ENCODE results near the gene SNRK.
"Not testable (repeated sequence)": the region's sequence is repeated elsewhere in the genome, so short reads cannot be mapped to it uniquely, and the experiment has no call there.

Gene SNRK

DNA sequence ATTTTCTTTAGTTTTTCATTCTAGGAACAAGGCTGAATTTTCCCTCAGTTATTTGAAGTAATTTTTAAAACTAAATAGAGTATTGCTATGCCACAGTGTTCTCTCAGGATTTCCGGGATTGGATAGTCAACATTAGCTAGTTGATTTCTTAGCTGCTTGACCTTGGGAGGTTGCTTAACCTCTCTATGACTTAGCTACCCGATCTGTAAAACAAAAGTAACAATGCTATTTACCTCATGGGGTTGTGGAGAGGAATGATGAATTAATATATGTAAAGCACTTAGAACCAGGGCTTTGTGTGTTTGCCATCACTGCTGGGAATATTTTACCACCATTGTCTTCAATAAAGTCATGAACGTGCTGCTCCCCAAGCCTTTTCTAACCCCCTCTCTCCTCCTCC lies 57.5 kb downstream of the SNRK start:
- in situ Hi-C loops (cut with MboI; ENCODE audit: low sequenced_read_pairs), result no loop called here

DNA sequence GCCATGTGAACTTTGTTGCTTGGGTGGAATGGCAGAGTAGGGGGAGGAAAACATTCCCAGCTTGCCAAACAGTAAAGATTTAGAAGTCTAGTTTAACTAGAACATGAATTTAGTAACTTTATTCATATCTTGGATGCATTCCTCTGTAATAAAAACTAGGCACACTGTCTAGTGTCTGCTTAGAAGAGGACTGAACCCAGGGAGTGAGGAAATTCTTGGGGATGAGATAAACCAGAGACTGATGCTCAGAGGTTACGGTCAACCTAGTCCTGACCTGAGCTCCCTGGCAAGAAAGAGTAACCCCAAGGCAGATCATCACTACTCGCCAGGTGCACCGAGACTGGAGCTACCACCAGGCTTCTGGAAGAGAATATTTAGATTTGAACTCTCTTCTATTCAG lies 58.2 kb downstream of the SNRK start:
- in situ Hi-C loops (cut with MboI; ENCODE audit: low sequenced_read_pairs), result no loop called here

DNA sequence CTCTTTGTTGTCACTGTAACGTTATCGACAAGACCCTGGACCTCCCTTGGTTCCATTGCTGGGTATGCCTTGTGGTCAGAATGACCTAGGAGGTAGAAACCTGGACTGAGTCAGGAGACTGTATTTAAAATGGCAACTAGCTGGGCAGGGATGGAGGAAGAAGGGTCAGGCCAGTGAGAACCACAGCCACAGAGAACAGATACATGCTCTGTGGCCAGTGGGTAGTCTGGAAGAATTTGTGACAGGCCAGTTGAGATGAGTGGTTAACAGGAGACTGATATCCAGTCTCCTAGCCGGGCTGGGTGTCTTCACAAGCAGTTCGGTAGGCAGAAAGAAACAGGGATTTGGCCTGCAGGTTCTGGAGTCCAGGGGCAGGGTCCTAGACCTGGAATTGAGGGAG lies 58.9 kb downstream of the SNRK start:
- in situ Hi-C loops (cut with MboI; ENCODE audit: low sequenced_read_pairs), result no loop called here

DNA sequence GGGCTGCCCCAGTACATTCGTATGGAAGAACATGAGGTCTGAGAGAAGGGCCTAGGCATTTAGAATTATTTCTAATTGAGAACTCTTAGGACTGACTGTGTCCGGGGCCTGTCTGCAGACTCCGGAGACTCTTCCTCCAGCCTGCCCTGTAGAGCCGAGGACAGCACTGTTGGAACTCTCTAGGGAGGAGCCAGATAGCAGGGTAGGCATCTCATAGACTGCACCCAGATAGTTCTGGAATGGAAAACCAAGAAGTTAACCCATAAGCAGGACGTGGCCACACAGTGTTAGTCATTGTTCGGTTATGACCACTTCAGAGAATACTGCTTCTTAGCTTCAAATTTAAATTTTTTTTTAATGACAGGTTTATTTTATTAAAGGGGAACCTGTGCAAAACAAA lies 59.5 kb downstream of the SNRK start:
- in situ Hi-C loops (cut with MboI; ENCODE audit: low sequenced_read_pairs), result no loop called here

DNA sequence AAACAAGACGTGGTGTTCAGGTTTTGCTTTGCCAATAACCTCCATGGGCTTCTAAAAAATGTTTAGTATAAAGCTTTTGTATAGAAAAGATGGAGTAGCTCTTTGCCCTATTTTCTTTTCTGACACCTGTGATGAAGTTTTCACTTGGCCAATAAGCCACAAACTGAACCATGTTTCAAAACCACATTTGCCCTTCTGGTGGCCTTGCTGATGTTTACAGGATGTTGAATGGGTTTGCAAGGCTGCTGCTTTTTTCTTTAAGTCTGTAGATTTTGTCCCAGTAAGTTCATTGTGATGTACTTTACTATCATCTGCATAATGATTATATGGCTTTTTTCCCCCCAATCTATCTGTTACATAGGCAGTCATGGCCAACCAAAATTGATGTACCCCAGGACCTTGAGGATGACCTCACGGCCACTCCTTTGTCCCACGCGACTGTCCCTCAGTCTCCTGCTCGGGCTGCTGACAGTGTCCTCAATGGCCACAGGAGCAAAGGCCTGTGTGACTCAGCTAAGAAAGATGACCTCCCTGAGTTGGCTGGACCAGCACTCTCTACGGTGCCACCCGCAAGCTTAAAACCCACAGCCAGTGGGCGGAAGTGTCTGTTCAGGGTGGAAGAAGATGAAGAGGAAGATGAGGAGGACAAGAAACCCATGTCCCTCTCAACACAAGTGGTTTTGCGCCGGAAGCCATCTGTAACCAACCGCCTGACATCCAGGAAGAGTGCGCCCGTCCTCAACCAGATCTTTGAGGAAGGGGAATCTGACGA lies 60.8 kb downstream of the SNRK start:
- in situ Hi-C loops (cut with MboI; ENCODE audit: low sequenced_read_pairs), result no loop called here

DNA sequence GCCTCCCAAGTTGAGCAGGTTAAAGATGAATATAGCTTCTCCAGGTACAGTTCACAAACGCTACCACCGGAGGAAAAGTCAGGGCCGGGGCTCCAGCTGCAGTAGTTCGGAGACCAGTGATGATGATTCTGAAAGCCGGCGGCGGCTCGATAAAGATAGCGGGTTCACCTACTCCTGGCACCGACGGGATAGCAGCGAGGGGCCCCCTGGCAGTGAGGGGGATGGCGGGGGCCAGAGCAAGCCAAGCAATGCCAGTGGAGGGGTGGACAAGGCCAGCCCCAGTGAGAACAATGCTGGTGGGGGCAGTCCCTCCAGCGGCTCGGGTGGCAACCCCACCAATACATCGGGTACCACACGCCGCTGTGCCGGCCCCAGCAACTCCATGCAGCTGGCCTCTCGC lies 61.4 kb downstream of the SNRK start:
- in situ Hi-C loops (cut with MboI; ENCODE audit: low sequenced_read_pairs), result no loop called here

DNA sequence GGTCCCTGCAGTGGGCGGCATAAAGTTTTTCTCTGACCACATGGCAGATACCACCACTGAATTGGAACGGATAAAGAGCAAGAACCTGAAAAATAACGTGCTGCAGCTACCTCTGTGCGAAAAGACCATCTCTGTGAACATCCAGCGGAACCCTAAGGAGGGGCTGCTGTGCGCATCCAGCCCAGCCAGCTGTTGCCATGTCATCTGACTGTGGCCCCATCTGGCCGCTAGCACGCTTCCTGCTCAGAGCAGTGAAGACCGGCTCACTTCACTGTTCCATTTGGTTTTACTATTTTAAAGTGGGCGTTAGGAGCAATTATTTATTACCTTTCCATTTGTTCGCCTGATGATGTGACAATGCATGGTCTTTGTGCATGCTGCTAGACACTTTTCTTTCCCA lies 62.0 kb downstream of the SNRK start:
- in situ Hi-C loops (cut with MboI; ENCODE audit: low sequenced_read_pairs), result no loop called here

DNA sequence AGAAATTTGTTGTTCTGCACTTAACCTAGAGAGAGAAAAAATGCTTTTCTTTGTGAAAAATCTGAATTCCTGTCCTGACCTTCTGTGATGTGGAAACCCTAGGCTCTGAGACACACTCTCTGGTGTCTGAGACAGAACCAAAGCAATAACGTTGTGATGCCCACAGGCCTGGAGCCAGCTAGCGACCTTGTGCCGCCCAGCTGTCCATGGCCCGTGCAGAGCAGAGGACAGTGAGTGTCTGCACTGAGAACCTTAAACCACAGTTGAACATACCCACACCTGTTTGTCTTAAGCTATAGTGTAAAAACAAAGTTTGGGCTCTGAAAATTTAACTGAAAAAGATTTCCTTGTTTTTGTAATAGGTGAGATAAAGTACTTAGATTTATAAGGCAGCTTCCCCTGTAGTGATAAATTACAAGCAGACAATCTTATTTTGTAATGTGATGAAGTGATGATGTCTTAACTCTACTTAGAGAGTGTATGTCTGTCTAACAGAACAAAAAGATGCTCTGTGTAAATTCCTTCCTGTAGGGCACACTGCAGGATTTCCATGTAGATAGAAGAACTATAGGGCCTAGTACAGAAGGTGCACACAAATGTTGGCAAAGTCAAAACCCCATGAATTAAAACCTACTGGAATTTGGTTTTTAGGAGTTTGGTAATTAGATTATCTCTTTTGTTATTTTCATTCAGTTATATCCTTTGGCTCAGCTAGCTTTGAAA lies 62.7 kb downstream of the SNRK start:
- in situ Hi-C loops (cut with MboI; ENCODE audit: low sequenced_read_pairs), result no loop called here

DNA sequence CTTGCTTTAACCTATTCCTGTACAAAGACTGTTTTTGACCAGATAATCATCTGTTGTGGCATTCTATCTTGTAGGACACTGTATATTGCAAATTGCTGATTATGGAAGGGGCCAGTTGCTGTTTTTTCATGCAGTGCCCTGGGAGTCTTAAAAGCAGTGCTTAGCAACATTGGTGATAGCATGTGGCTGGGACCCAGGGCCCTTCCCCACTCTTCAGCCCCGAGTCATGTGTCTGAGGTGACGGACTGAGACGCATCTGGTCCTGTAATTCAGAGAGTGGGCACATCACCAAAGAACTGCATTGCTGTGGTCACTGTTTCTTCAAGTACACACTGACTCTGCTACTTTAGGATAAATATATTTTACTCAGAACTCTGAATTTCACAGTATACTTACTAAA lies 63.4 kb downstream of the SNRK start:
- in situ Hi-C loops (cut with MboI; ENCODE audit: low sequenced_read_pairs), result no loop called here

DNA sequence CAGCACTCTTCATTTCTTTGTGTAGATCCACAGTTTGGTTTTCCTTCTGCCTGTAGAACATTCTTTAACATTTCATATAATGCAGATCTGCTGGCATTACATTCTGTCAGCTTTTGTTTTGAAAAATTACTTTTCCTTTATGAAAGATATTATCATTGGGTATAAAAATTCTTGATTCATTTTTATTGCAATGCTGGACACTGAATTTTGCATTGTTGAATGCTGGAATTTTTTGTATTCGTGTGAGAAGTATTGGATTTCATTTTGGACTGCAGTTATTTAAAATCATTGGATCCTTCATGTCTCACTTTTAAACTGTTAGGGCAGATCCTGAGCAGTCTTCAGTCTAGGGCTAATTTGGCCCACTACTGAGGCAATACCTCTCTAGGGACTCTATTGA lies 67.1 kb downstream of the SNRK start:
- in situ Hi-C loops (cut with MboI; ENCODE audit: low sequenced_read_pairs), result no loop called here

DNA sequence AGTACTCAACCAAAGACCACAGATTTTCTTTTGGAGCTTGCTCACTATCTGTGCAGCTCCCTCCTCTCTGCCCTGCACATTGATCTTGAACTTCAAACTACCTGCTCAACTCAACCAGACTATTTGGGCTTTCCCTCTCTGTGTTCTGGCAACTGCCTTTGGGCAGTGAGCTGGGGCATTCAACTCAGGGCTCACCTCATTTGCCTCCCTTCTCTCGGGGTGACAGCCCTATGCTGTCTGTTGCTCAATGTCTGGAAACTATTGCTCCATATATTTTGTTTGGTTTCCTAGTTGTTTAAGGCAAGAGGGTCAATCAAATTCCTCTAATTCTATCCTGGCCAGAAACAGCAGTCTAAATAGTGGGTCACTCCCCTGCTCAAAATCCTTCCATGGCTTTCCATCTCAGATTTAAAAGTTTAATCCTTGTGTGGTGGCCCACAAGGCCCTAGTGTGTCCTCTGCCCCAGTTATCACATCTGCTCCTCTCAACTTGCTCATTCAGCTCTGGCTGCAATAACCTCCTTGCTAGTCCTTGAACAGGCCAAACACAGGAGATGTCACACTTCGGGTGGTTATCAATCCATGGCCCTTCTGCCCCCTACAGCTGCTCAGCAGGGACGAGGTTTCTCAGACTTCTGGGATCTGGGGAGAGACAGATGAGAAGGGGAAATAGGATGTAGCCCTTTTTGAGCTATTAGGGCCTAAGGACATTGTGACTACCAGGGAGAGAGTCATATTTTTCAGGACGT lies 67.8 kb downstream of the SNRK start:
- in situ Hi-C loops (cut with MboI; ENCODE audit: low sequenced_read_pairs), result no loop called here

DNA sequence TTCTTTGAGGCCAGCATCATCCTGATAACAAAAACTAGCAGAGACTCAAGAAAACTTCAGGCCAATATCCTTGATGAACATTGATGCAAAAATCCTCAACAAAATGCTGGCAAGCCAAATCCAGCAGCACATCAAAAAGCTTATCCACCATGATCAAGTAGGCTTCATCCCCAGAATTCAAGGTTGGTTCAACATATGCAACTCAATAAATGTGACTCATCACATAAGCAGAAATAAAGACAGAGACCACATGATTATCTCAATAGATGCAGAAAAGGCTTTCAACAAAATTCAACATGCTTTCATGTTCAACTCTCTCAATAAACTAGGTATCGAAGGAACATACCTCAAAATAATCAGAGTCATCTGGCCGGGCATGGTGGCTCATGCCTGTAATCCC lies 69.7 kb downstream of the SNRK start:
- in situ Hi-C loops (cut with MboI; ENCODE audit: low sequenced_read_pairs), result not testable (repeated sequence)

DNA sequence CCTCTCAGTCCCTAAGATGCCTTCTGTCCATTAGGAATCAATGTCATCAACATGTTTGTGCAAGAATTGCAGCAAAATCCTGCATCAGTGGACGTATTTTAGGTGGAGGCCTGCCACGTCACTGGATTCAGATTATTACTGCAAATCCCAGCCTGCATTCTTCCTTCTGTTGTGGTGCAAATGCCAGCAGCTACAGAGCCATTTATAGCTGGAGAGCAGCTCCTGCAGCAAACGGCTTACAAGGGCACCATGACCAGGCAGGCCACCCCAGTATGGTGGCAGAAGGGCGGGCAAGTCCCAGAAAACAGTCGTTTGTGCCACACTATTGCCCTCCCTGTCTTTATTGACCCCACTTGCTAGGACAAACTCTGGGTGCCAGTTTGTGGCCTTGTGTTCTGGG lies 74.7 kb downstream of the SNRK start:
- in situ Hi-C loops (cut with MboI; ENCODE audit: low sequenced_read_pairs), result no loop called here

DNA sequence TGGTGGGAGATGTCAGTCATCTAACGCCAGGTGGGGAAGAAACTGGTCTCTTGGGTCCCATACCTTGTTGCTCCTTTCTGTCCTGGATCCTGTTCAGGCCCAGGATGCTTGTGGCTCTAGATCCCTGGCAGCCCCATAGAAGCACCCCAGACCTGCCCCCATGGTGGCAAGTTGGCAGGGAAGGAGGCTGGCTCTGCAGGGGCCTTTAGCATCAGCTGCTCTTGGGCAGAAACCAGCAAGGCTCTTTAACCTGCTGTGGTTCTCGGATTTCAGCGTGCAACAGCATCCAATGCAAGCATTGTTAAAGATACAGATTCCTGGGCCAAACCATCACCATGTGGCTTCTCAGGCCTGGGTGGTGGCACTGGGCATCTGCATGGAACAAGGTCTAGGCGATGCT lies 75.8 kb downstream of the SNRK start:
- in situ Hi-C loops (cut with MboI; ENCODE audit: low sequenced_read_pairs), result no loop called here

DNA sequence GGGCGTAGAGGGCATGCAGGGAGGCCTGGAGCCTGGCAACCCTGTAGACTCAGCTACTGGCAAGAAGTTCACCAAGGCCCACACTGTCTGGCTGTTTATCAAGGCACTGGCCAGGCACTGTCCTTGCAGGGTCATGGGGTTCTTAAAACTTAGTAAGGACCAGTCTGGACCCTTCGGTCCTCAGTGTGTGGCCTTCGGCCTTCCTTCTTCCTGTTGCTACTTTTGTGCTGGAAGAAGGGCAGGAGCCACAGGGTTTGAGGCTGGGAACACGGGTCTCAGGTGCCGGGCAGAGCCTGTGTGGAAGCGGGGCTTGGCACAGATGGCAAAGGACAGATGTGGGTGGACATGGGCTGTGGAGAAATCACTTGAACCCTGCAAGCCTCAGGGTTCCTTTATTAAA lies 76.6 kb downstream of the SNRK start:
- in situ Hi-C loops (cut with MboI; ENCODE audit: low sequenced_read_pairs), result no loop called here

DNA sequence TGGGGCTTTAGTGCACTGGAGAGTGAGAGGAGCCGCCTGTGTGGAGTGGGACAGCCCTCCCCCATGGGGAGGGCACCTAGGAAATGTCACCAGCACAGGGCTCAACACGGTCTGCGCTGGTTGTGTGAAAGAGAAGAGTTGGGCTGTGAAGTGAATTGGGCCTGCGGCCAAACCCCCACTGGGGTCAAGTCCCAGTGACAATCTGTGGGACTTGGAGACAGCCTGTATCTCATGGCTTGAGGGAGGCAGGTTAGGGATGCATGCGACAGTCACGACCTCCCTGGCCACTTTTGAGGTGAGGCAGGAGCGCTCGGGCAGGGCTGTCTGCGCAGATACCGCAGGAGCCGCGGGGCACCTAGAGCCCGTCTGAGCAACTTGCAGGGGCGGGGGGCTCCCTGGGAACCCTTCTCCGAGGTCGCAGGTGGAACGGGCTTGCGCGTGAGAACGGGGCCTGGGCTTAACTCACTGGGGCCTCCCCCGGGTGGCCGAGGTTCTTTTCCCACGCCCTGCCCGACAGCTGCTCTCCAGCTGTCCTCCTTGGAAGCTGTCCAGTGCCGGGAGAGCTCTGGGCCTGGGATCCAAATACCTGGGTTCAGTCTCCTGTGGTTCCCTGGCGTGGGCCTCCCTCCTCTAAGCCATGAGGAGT lies 77.4 kb downstream of the SNRK start:
- in situ Hi-C loops (cut with MboI; ENCODE audit: low sequenced_read_pairs), result no loop called here

DNA sequence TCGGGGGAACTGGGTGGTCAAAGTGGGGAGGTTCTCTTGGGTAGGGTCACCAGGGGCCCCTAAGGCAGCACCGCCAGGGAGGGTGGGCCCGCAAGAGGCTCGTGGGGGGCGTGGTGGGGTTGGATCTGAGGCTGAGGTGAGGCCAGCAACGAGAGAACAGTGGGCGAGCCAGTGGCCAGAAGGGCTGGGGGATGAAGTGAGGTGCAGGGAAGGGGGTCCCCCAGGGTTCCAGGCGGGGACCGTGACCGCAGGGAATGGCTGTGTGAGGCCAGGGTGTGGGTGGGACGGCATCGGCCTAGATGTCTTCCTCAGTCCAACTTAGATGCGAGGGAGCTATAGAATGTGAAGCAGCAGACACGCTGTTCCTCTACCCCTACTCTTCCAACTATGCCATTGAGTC lies 78.2 kb downstream of the SNRK start:
- in situ Hi-C loops (cut with MboI; ENCODE audit: low sequenced_read_pairs), result no loop called here

DNA sequence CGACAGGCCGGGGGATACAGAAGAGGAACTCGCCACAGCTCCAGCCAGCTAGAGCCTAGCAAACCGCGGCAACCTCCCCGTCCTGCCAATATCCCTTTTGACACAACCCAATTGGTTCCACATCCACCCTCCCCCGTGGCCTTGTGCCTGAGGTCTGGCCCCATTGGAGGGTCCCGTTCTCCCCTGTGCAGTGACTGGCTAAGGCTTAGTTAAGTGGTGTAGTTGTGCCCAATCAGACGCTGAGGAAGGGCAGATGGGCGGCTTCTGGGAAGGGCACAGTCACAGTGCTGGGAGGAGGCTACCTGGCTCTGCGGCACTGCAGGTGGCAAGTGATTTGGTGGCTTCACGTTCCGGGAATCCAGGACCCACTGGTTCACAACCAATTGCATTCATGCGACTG lies 78.6 kb downstream of the SNRK start:
- in situ Hi-C loops (cut with MboI; ENCODE audit: low sequenced_read_pairs), result no loop called here

DNA sequence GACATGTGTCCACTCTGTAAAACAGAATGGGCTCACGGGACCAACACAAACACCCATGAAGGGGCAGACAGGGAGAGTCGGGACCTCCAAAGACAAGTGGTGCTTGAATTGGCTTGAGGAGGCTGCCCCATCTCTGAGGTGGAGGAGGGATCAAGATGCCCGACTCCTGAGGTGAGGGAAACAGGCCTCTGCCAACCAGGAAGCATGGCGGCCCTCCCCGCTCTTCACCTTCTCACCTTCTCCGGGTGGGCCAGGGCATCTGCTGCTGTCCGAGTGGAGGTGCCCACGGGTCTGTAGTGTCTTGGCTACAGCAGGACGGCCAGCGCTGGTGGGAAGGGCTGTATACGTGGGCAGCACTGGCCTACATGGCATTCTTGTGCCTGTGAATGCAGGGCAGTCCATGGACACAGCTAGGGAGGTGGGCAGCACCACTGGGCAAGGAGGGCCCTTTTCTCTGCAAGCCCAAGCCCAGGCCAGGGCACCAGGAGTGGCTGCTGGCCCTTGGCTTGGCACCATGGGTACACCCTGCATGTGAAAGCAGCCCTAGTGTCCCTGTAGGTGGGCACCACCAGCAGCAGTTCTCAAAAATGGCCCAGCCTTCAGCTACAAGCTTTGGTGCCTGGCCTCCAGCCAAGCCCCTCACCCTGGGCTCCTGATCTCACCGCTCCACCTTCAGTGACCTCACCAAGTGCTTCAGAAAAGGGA lies 79.4 kb downstream of the SNRK start:
- in situ Hi-C loops (cut with MboI; ENCODE audit: low sequenced_read_pairs), result no loop called here

DNA sequence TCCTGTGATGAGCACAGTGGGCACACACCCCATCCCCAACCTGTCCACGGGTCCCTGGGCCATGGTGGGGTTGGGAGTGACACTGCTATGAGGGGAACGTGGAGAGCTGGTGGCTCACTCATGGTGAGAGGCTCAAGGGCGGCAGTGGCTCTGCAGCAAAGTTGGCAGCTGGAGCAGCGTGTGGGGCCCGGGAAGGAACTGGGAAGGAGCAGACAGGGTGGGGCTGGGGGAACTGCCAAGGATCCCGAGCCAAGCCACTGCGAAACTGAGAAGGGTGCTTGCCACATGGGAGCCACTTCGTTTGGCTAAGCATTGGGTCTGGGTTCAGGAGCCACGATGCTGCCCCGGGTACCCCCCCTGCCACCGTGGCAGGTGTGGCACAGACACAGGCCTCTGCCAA lies 80.1 kb downstream of the SNRK start:
- in situ Hi-C loops (cut with MboI; ENCODE audit: low sequenced_read_pairs), result no loop called here

DNA sequence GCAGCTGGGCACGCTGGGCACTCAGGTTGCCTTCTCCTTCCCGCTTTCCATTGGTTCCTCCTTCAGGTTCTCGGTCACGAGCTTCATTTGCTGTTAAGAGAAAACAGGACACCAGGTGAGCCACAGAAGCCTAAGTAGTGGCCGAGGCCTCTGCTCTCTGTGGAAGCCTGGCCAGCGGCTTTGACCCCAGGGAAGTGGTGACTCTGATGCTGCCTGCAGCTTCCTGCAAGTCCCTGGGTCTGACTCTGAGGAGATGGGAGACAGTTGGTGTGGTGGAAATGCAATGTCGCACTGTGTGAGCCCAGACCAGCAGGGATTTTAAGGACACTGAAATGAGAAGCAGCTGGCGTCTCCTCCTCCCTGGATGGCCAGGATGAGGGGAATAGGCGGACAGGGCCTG lies 80.5 kb downstream of the SNRK start:
- in situ Hi-C loops (cut with MboI; ENCODE audit: low sequenced_read_pairs), result no loop called here
